GM21515 (cell line): ENCODE data around the gene RTP2.

Experiments used
- ATAC-seq: cut with Tn5 transposase; IDR thresholded peaks from one replicate; pipeline ENCODE4 v1.9.1; 2021; ENCODE audit not compliant: unreplicated experiment

RTP2 gene, protein sequence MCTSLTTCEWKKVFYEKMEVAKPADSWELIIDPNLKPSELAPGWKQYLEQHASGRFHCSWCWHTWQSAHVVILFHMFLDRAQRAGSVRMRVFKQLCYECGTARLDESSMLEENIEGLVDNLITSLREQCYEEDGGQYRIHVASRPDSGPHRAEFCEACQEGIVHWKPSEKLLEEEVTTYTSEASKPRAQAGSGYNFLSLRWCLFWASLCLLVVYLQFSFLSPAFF

GRCh38 chr3:187702507-187703033 lies at the start of gene RTP2:
TSS of gene RTP2 (minus strand) at chr3:187702557. CDS start at chr3:187702128, 429 bp downstream.
- ATAC-seq, result no peak

DNA sequence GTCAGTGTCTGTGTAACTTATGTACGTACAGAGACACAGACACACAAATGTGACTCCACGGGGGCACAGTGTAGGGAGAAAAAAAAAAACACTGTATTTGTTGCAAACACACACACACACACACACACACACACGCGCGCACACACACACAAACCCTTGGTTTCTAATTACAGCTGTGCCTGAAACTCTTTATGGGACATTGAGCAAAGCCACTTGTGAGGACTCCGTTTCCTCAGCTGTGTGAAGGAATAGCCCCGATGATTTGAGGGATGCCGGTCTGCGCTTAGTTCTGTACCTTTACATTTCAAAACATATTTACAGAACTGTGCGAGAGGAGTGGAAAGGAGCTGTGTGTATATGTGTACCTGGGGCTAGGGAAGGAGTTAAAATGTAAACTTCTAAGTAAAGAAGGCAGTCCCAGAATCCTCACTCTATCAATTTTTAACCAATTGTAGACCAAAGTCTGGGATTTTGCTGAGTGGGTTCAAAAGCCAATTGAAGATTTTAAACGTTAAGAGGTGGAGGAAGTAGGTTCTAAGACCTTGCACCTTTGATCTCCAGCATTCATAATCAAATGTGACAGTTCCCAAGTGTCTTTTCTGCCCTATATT lies 48.3 kb upstream of the RTP2 start:
- ATAC-seq, result no peak

DNA sequence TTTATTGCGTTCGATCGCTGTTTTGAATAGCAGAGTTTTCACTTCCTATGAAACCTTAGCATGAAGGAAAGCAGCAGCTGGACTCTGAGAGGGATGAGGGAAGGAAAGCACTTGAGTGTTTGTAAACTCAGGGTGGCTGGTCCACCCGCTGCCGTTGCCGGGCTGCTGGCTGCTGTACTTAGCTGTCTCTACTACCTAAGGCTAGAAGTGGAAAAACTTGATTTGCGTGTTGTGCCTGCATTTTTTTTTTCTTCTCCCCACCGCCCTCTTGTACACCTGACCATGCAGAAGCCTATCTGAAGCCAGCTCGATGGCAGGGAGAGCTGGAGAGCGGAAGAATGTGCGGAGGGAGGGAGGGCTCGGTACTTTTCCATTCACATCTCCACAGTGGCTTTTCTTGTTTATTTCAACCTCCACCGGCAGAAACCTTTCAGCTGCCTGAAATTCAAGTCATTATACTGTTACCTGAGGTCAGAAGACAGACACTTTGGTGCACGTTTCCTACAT lies 47.7 kb upstream of the RTP2 start:
- no peak for ATAC-seq

DNA sequence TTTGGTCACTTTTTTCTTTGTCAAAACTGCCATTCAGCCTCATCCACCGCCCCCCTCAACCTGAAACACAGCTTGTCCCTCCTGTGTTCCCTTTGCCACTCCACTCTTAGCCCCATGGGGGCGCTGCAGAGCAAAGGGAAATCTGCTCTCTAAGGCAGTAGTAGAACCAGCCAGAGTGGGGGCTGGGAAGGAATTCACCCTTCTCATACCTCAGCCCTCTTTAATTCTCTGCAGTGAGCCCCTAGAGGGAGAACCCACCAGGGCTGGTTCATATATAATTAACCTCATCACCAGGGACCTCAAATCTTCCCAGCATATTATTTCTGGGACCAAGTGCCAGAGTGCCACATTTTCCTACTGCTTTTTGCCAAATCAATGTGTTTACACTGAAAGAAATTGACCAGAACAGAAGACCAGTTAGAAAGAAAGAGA lies 45.7 kb upstream of the RTP2 start:
- ATAC-seq, result no peak

GRCh38 chr3:187747506-187747905 lies 45.1 kb upstream of the RTP2 start:
- no peak for ATAC-seq

GRCh38 chr3:187746442-187747281 lies 44.3 kb upstream of the RTP2 start:
- ATAC-seq, result no peak

DNA sequence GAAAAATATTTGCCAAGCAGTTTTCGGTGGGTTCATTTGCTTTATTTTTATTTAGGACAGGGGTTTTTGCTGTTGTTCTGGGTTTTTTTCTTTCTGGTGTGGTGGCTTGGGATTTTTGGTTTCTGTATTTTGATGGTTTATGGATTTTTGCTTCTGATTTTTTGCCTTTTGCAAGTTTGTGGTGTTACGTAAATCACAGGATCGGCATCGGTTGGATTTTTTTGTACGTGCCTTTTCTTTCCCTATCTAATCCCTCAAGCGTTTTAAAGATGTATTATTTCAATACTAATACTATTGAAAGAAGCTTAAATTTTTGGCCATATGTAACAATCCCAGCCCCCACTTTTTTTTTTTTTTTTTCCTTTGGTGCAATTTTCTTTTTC lies 43.7 kb upstream of the RTP2 start:
- ATAC-seq, result no peak

DNA sequence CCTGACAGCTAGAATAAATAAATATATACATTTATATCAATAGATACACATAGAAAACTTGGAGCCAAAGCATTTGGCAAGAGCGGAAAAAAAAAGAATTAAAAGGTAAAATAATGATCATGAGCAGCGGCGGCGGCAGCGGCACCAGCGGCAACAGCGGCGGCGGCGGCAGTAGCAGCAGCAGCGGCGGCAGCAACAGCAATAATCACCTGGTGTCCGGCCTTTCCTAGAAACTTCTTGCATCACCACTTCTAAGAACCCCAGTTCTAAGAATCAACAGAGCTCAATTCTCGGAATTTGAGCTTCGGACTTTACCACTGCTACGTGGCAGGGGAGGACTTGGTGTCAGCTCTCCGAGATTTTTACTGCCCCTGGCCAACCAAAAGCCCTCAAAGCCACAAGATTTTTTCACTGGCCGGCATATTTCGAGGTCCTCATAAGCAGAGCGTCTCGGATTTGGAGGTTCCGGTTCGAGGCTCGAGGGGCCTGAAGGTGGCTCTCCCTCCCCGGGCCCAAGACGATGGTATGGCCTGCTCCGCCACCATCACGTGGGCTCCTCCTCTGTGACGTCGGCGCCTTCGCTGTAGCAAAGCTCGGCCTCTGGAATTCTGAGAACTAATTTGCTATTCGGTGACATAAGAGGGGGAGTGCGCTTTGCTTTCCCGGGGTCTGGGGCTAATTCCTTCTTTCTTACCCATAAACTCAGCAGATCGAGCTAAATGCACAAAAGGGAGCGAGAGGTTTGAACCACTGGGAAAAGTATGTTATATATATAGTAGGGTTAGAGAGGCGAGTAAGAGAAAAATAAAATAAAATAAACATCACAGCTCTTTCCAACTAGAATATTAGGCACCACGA lies 43.1 kb upstream of the RTP2 start, which contains the start of gene BCL6:
Gene BCL6, minus strand, starts transcription at position 268 of the 858 bp plus-strand sequence. CDS start 11,775 bp downstream, outside the sequence.
- peak; percentile 79 for ATAC-seq

- no peak for ATAC-seq
These were observed 42.1 kb upstream of the RTP2 start for GRCh38 chr3:187744169-187745151.

DNA sequence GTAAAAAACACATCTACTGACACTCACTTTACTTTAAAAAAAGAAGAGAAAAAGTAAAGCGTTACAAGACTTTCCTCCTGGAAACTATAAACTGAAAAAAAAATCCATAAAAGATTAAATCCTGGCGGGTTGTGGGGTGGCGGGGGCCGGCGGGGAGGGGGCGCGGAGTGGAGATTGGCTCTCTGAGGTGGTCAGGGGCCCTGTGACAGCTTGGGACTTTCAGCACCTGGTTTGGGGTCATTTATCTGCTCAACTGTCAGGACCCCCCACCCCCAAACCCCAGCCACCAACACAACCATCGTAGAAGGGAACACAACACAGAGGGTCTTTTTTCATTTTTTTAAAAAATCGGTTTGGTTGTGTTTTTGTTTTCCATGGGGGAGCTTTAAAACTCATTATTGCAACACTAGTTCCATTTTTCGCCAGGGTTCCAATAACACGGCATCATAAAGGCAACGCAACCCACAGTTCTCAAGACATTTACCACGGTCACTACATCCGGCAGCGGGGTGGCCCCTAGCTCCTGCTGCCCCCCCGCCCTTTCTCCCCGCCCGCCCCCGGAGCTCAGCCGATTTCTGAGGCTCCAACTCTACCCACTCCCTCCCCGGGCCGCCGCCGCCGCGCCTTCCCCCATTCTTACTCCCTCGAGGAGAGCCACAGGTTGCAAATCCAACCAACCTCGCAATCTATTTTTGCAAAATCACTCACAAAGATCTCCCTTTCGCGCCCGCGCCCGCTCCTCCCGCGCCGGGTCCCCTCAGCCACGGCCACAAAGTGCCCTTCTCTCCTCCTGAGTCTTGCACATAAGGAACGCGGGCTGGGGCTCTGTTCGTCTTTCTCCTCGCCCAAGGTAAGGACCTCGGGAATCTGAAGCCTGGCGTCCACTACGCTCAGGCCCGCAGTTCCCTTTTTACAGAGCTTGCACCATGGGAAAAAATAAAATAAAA lies 41.1 kb upstream of the RTP2 start:
- ATAC-seq, result no peak

DNA sequence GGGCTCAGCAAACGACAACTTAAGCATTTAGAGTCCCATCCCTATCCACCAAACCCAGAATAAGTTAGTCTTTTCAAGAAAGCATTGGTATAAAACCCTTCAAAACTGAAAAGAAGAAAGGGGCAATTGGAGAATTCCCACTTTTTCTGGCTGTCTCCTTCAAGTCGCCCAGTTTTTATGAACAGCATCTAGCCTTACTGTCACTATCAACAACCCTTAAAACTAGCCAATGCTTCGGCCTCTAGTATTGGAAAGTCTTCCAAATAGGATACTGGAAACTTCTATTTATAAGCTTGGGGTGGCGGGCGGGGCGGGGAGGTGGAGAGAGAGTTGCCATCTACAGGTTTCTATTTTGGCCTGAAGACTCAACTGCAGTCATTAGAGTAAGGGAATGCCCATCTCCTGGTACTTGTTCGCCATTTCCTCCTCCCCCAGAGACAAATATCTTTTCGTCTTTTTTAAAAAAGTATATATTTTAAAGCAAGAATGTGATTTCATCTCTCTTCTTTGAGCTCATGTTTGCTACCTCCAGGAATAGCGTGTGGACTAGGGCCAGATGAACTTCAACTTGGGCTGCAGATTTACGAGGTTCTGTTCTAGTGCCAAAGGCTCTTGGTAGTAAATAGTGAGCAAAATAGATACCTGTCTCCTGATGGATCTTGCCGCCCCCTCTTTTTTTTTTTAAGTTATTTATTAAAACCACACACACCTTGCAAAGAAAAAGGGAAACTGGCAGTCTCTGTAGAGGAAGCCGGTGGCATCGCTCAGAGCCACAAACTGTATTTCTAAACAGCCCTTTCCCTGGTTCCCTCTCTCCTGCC lies 40.2 kb upstream of the RTP2 start:
- no peak for ATAC-seq

DNA sequence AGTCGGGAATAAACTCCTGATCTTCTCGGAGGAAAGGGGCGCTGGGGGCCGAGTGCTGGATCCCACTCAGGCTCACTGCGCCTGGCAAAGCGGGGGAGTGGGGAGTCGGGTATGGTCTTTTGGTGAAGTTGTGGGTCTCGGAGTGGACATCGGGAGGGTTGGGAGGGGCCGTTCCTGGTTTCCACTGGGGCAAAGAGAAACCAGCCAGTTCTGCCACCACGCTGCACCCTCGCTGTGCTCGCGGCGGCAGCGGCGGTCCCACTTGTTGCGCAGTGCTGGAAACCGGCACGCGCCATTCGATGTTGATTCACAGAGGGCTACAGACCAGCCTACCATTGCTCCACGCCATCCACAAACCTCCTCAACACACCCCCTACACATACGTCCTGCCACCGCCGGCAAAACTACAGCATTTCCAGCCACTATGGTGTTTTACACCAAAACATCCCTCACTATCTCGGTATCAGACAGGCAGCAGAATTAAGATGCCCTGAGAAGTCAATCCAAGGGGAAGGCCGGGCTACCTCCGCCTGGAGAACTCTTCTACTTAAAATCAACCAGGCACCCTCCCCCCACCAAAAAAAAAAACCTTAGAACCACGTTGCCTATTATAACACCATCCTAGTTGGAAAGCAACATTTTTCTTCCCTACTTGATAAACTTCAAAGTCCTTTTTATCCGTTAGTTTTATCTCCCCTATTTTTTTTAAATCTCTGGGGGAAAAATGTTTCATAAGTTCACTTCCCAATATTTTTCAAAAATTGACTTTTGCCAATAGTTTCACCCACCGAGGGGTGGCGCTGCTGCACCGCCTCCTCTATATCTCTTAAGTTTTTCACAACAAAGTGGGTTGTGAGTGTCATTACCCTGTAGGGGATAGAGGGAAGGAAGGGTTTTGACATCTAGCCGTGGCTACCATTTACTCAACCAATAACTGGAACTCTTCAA lies 39.3 kb upstream of the RTP2 start:
- no peak for ATAC-seq

DNA sequence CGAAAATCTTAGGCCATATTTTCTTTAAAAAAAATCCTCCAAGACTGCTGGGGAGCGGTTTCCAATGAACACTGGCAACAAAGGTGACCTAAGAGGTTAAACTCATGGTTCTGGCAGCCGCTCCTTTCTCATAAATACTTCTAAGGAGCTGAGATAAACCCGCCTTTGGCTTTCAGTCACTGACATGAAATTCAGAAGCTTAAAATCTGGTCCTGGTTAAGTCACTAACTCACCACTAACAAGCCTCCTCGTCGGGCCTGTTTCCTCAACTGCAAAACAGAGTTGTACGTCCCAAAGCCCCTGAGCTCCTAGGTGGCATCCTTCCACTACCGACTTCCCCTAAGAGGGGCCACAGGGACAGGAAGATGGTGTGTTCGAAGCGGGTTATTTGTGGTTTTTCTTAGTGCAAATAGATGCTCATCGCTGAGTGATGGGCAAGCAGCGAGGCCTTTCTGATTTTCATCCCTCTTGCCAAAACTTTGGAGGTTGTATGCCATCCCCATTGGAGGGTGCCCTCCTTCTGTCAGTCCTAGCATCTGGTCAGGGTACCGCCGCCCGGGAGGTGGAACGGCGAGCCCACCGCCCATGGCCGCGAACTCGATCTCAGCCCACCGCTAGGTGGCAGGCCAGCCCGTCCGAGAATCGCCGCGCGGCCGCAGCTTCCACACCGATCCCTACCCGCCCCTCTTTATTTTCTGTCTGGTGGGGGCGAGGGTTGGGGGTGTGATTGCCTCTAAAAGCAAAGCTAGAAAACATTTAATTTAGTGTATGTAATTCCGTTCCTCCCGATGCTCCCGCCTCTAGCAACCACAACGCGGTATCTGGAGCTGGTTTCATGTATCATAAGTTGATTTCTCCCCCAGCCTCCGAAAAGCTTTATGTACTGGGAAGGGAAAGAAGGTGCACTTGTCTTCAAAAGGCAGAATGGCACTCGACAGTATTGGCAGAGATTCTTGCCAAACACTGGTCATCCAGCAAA lies 38.4 kb upstream of the RTP2 start:
- no peak for ATAC-seq

GRCh38 chr3:187739561-187740332 lies 37.4 kb upstream of the RTP2 start:
- no peak for ATAC-seq
